Spleen (tissue), 7 donors: Measurements from ENCODE around the gene CENPP.

Experiments used
- CTCF ChIP-seq, 11 experiments: fragments of 200-600 bp in 7 of 11; fragments of 450-650 bp in 4 of 11; sonication (generic) in 4 of 11; IDR thresholded peaks in 8 of 11; conservative IDR thresholded peaks in 3 of 11; 1 replicate in 7 of 11; 2 replicates in 4 of 11; pipeline versions ENCODE4 v1.4.0 to v1.8.0; 2016 to 2021; ENCODE audit warnings: antibody characterized with exemption in 11 of 11, inconsistent platforms in 4 of 11, mild to moderate bottlenecking in 1 of 11
- POLR2A ChIP-seq, 3 donors: fragments of 450-650 bp; IDR thresholded peaks; one replicate each; pipeline ENCODE4 v1.5.1; 2017; ENCODE audit warnings: antibody characterized with exemption in 3 of 3, mild to moderate bottlenecking in 1 of 3
- donor health status: DM: no; HTN: no; CAD: no; lungs with moderate emphysema.
- donor health status: DM: no; HTN: no; CAD: no.
- donor health status: DM: no; HTN: no; CAD: no.

GRCh38 chr9:92614763-92615461 lies 289.2 kb downstream of the CENPP start:
- no peak for TF ChIP-seq CTCF (IDR thresholded peaks at IDR 0.05 in 8 of 11, conservative IDR thresholded peaks at IDR 0.05 in 3 of 11)
- no peak for TF ChIP-seq POLR2A (IDR thresholded peaks at IDR 0.05)
